DND-41 (cell line): Measurements from ENCODE around the gene SLC39A6.
"Not testable (repeated sequence)": the region's sequence is repeated elsewhere in the genome, so short reads cannot be mapped to it uniquely, and the experiment has no call there.

ENCODE experiments used
- ATAC-seq: fragments of 200-7000 bp; cut with Tn5 transposase; 3 replicates; pipeline ENCODE4 v1.9.1; 2021; ENCODE audit warnings: low read depth; ENCODE audit not compliant: insufficient read depth
- DNase-seq: peaks from one replicate; pipeline ENCODE4 v3.0.0-alpha.2; 2020
- H2AFZ ChIP-seq: 2 replicates; pipeline ENCODE4 v1.6.0; 2012; ENCODE audit warnings: low read depth, low read length
- H3K27ac ChIP-seq: 2 replicates; pipeline ENCODE4 v1.5.1; 2012; ENCODE audit warnings: low read length, inconsistent platforms
- H3K27me3 ChIP-seq: fragments of 200-600 bp; sonication (generic); 2 replicates; pipeline ENCODE4 v1.6.0; 2012; ENCODE audit warnings: low read length, mild to moderate bottlenecking, inconsistent platforms; ENCODE audit not compliant: insufficient read depth, poor library complexity
- H3K36me3 ChIP-seq: 2 replicates; pipeline ENCODE4 v1.5.1; 2012; ENCODE audit warnings: low read length, inconsistent platforms; ENCODE audit not compliant: insufficient read depth
- H3K4me1 ChIP-seq: 2 replicates; pipeline ENCODE4 v1.5.1; 2012; ENCODE audit warnings: mild to moderate bottlenecking, low read length; ENCODE audit not compliant: insufficient read depth
- H3K4me2 ChIP-seq: 2 replicates; pipeline ENCODE4 v1.6.0; 2012; ENCODE audit warnings: mild to moderate bottlenecking, moderate library complexity, low read length, inconsistent platforms; ENCODE audit not compliant: insufficient read depth
- H3K4me3 ChIP-seq, 2 experiments: fragments of 200-600 bp in 1 of 2; shearing (Covaris generic) in 1 of 2; 2 replicates each; pipeline ENCODE4 v1.5.1; 2012 to 2016; ENCODE audit warnings: inconsistent platforms in 2 of 2, low read length in 2 of 2, mild to moderate bottlenecking in 2 of 2, low read depth in 1 of 2, moderate library complexity in 1 of 2
- H3K79me2 ChIP-seq: 2 replicates; pipeline ENCODE4 v1.6.0; 2012; ENCODE audit warnings: low read length, inconsistent platforms; ENCODE audit not compliant: insufficient read depth
- H3K9ac ChIP-seq: 2 replicates; pipeline ENCODE4 v1.6.0; 2012; ENCODE audit warnings: low read depth, mild to moderate bottlenecking, inconsistent platforms, low read length, moderate library complexity
- H3K9me3 ChIP-seq: 2 replicates; pipeline ENCODE4 v1.5.1; 2012; ENCODE audit warnings: low read length, moderate library complexity, mild to moderate bottlenecking, inconsistent platforms; ENCODE audit not compliant: insufficient read depth, severe bottlenecking
- H4K20me1 ChIP-seq: 2 replicates; pipeline ENCODE4 v1.6.0; 2012; ENCODE audit warnings: low read length; ENCODE audit not compliant: insufficient read depth
- EZH2 ChIP-seq: IDR thresholded peaks from 3 replicates; pipeline ENCODE4 v1.6.1; 2012; ENCODE audit warnings: borderline replicate concordance, low read depth, mild to moderate bottlenecking, moderate library complexity, low read length, inconsistent platforms; ENCODE audit not compliant: severe bottlenecking
- TF ChIP-seq, protein P1 (sequence below): IDR thresholded peaks from 2 replicates; pipeline ENCODE4 v1.5.1; 2012; ENCODE audit warnings: borderline replicate concordance, low read length, moderate library complexity, mild to moderate bottlenecking; ENCODE audit not compliant: poor library complexity, severe bottlenecking; ENCODE audit errors: extremely low read depth

The SLC39A6 gene

DNA sequence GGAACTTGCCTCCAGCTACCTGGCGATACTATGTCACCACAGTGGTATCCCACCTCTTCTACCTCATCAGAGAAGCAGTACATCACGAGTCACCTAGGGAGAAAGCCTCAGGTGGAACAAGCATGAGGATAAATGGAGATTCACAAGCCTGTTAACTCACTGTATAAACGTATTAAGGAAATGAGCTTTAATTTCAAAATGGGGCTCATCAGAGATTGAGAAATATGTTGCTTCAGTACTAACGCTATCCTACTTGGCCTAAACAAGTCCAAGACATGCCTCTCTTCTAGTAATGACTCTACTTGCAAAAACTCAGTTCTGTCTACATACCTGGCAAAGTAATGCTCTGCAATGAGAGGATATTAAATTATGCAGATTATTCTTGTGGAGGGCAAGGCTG lies 4.3 kb downstream of the SLC39A6 start:
- Histone ChIP-seq H2AFZ (no peak overlapping the region), H3K36me3 (peaks cover 57% of the 10 kb centered on the region), H3K4me3 (no peak overlapping the region), H3K9me3 (no peaks in the 10 kb centered on the region), H3K79me2 (peaks cover 44% of the 10 kb centered on the region), H3K4me1 (peaks cover 22% of the 10 kb centered on the region), H3K9ac (no peak overlapping the region), H3K4me2 (no peak overlapping the region), H3K27me3 (no peaks in the 10 kb centered on the region), H4K20me1 (no peaks in the 10 kb centered on the region), H3K27ac (no peak overlapping the region)
- ATAC-seq, result no peak
- DNase-seq, result no peak
- TF ChIP-seq, protein P1, sequence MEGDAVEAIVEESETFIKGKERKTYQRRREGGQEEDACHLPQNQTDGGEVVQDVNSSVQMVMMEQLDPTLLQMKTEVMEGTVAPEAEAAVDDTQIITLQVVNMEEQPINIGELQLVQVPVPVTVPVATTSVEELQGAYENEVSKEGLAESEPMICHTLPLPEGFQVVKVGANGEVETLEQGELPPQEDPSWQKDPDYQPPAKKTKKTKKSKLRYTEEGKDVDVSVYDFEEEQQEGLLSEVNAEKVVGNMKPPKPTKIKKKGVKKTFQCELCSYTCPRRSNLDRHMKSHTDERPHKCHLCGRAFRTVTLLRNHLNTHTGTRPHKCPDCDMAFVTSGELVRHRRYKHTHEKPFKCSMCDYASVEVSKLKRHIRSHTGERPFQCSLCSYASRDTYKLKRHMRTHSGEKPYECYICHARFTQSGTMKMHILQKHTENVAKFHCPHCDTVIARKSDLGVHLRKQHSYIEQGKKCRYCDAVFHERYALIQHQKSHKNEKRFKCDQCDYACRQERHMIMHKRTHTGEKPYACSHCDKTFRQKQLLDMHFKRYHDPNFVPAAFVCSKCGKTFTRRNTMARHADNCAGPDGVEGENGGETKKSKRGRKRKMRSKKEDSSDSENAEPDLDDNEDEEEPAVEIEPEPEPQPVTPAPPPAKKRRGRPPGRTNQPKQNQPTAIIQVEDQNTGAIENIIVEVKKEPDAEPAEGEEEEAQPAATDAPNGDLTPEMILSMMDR, result no peak
- TF ChIP-seq EZH2, result no peak

DNA sequence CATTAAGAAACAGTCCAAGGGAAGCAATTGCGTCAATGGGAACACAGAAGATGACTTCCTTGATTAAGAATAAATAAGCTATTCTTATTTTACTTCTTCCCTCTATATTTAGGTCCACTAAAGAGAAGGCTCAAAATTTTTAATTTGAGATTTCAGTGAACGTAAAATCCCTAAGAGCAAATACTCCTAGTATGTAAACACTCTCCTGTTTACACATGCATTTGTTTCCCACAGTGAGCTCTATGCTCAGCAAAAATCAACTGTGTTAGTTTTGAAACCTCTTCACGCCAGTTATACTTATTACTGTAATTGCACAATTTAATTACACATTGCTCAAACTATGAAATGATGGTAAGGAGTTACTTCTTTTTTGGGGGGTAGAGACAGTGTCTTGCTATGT lies 8.8 kb downstream of the SLC39A6 start:
- Histone ChIP-seq H3K27me3 (no peaks in the 10 kb centered on the region), H3K4me3 (no peak overlapping the region), H3K27ac (no peak overlapping the region), H3K4me2 (no peak overlapping the region), H2AFZ (no peak overlapping the region), H3K9ac (no peak overlapping the region), H3K4me1 (no peaks in the 10 kb centered on the region), H3K79me2 (0 out of 2 replicates have a peak, but pooled peaks cover 1% of the 10 kb centered on the region), H3K9me3 (no peaks in the 10 kb centered on the region), H4K20me1 (no peaks in the 10 kb centered on the region), H3K36me3 (peaks cover 73% of the 10 kb centered on the region)
- DNase-seq (no peak), ATAC-seq (no peak)
- TF ChIP-seq EZH2, result no peak
- TF ChIP-seq, protein P1, result no peak

DNA sequence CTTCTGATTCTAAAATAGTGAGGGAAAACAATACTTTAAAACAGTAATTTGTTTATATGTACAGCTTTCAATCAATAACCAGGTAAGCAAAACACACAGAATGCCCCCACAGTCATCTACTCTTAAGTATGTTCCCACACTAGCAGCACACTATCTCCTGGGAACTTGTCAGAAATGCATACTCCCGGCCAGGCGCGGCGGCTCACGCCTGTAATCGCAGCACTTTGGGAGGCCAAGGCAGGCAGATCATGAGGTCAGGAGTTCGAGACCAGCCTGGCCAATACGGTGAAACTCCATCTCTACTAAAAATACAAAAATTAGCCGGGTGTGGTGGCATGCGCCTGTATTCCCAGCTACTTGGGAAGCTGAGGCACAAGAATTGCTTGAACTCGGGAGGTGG lies 12.4 kb downstream of the SLC39A6 start:
- not testable (repeated sequence) for H3K27me3 ChIP-seq, H4K20me1 ChIP-seq, DNase-seq, H3K9me3 ChIP-seq, H3K9ac ChIP-seq, H3K4me1 ChIP-seq, ATAC-seq, H2AFZ ChIP-seq, H3K4me3 ChIP-seq, H3K4me2 ChIP-seq, H3K79me2 ChIP-seq, H3K27ac ChIP-seq
- peaks cover 71% of the 10 kb centered on the region for H3K36me3 ChIP-seq

DNA sequence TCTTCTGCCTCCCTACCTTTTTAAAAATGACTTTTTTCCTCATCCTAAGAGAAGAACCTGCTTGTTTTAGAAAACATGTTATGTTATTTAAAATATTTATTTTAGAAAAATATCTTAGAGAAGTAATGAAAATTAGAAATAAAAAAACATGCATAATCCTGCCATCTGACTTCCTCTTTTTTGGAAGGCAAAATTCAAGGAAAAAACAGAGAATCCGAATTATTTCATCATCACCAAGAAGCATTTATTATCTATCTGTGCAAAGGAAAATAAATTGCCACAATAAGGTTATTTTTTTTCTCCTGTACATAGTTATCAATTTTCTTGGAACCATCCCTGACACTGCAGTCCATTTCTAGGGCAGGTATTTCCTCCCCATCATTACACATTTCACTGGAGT lies 14.4 kb downstream of the SLC39A6 start:
- Histone ChIP-seq H3K79me2 (no peaks in the 10 kb centered on the region), H2AFZ (no peak overlapping the region), H4K20me1 (no peaks in the 10 kb centered on the region), H3K27ac (no peak overlapping the region), H3K27me3 (no peaks in the 10 kb centered on the region), H3K4me1 (no peaks in the 10 kb centered on the region), H3K9ac (no peak overlapping the region), H3K36me3 (peaks cover 69% of the 10 kb centered on the region), H3K9me3 (no peaks in the 10 kb centered on the region), H3K4me3 (no peak overlapping the region), H3K4me2 (no peak overlapping the region)
- DNase-seq (no peak), ATAC-seq (no peak)
- TF ChIP-seq, protein P1, result no peak
- no peak for TF ChIP-seq EZH2
